Measurements from ENCODE around the gene ADAMTS9. TPM values are rescaled to one million over a fixed set of nuclear protein-coding genes. Genes with fewer than 3 reads are reported as not detected.

The ADAMTS9 gene
- polyA plus RNA-seq, 1 donor from 2014 or later: 0.32 TPM

GRCh38 chr3:64483467-64483866, 204.3 kb downstream of the ADAMTS9 start:
- no peaks in the 10 kb centered on the region for H3K9me3 ChIP-seq (ENCODE audit: low read length)
- H4K20me1 ChIP-seq (ENCODE audit: insufficient read depth): no peaks in the 10 kb centered on the region
- H3K9ac ChIP-seq (ENCODE audit: low read length): no peak overlapping the region
- no peak overlapping the region for H3K27ac ChIP-seq (ENCODE audit: low read length)
- no peaks in the 10 kb centered on the region for H3K79me2 ChIP-seq (replicated peaks; ENCODE audit: insufficient read depth, low read length)
- H3K4me3 ChIP-seq (ENCODE audit: low read length): no peak overlapping the region
- H3K4me2 ChIP-seq (ENCODE audit: low read length): no peak overlapping the region
- no peak overlapping the region for H2AFZ ChIP-seq (ENCODE audit: low read depth, low read length)
- no peaks in the 10 kb centered on the region for H3F3A ChIP-seq (ENCODE audit: insufficient read depth, low read length, poor library complexity, severe bottlenecking)
- H3K9me2 ChIP-seq (ENCODE audit: insufficient read depth, low read length): no peaks in the 10 kb centered on the region
- H3K27me3 ChIP-seq (ENCODE audit: insufficient read depth, low read depth, low read length): no peaks in the 10 kb centered on the region
- no peaks in the 10 kb centered on the region for H3K36me3 ChIP-seq (ENCODE audit: insufficient read depth, low read length)
- no peak for TF ChIP-seq MXI1 (conservative IDR thresholded peaks at IDR 0.05; ENCODE audit: poor library complexity, severe bottlenecking)
- TF ChIP-seq RAD21 (conservative IDR thresholded peaks at IDR 0.05): no peak
- no peak for TF ChIP-seq TAF1 (IDR thresholded peaks at IDR 0.05; ENCODE audit: low read depth)
- TF ChIP-seq EZH2 (IDR thresholded peaks at IDR 0.05; ENCODE audit: borderline replicate concordance, insufficient read depth, low read length, poor library complexity, severe bottlenecking): no peak
- TF ChIP-seq REST (IDR thresholded peaks at IDR 0.05; ENCODE audit: borderline replicate concordance): no peak
- no peak for TF ChIP-seq CTCF (IDR thresholded peaks at IDR 0.05; ENCODE audit: poor library complexity, severe bottlenecking)
- no peak for TF ChIP-seq SMC3 (conservative IDR thresholded peaks at IDR 0.05; ENCODE audit: poor library complexity)
- no peak for TF ChIP-seq EP300 (conservative IDR thresholded peaks at IDR 0.05; ENCODE audit: poor library complexity, severe bottlenecking)
- no peak for TF ChIP-seq POLR2AphosphoS5 (IDR thresholded peaks at IDR 0.05)

- Histone ChIP-seq H2AFZ (ENCODE audit: low read depth, low read length) (no peak overlapping the region), H3K4me3 (ENCODE audit: low read length) (no peak overlapping the region), H3K9ac (ENCODE audit: low read length) (no peak overlapping the region), H4K20me1 (ENCODE audit: insufficient read depth) (no peaks in the 10 kb centered on the region), H3K36me3 (ENCODE audit: insufficient read depth, low read length) (no peaks in the 10 kb centered on the region), H3F3A (ENCODE audit: insufficient read depth, low read length, poor library complexity, severe bottlenecking) (no peaks in the 10 kb centered on the region), H3K9me2 (ENCODE audit: insufficient read depth, low read length) (no peaks in the 10 kb centered on the region), H3K79me2 (replicated peaks; ENCODE audit: insufficient read depth, low read length) (no peaks in the 10 kb centered on the region), H3K27ac (ENCODE audit: low read length) (no peak overlapping the region), H3K9me3 (ENCODE audit: low read length) (no peaks in the 10 kb centered on the region), H3K4me2 (ENCODE audit: low read length) (no peak overlapping the region), H3K27me3 (ENCODE audit: insufficient read depth, low read depth, low read length) (no peaks in the 10 kb centered on the region)
- TF ChIP-seq TAF1 (IDR thresholded peaks at IDR 0.05; ENCODE audit: low read depth): no peak
- no peak for TF ChIP-seq MXI1 (conservative IDR thresholded peaks at IDR 0.05; ENCODE audit: poor library complexity, severe bottlenecking)
These were observed 212.8 kb downstream of the ADAMTS9 start for GRCh38 chr3:64475037-64475436.

GRCh38 chr3:64473466-64473865, 214.3 kb downstream of the ADAMTS9 start:
- H3K27me3 ChIP-seq (ENCODE audit: insufficient read depth, low read depth, low read length): no peaks in the 10 kb centered on the region
- no peak overlapping the region for H3K27ac ChIP-seq (ENCODE audit: low read length)
- no peaks in the 10 kb centered on the region for H4K20me1 ChIP-seq (ENCODE audit: insufficient read depth)
- no peaks in the 10 kb centered on the region for H3K9me3 ChIP-seq (ENCODE audit: low read length)
- TF ChIP-seq RAD21 (conservative IDR thresholded peaks at IDR 0.05) (no peak), POLR2AphosphoS5 (IDR thresholded peaks at IDR 0.05) (no peak)
- no peaks in the 10 kb centered on the region for H3K9me2 ChIP-seq (ENCODE audit: insufficient read depth, low read length)
- H3K4me3 ChIP-seq (ENCODE audit: low read length): no peak overlapping the region
- H2AFZ ChIP-seq (ENCODE audit: low read depth, low read length): no peak overlapping the region
- H3K36me3 ChIP-seq (ENCODE audit: insufficient read depth, low read length): no peaks in the 10 kb centered on the region
- no peaks in the 10 kb centered on the region for H3F3A ChIP-seq (ENCODE audit: insufficient read depth, low read length, poor library complexity, severe bottlenecking)
- no peak overlapping the region for H3K9ac ChIP-seq (ENCODE audit: low read length)
- no peak overlapping the region for H3K4me2 ChIP-seq (ENCODE audit: low read length)
- no peaks in the 10 kb centered on the region for H3K79me2 ChIP-seq (replicated peaks; ENCODE audit: insufficient read depth, low read length)
